Measurements from ENCODE around the gene C3AR1.

DNA sequence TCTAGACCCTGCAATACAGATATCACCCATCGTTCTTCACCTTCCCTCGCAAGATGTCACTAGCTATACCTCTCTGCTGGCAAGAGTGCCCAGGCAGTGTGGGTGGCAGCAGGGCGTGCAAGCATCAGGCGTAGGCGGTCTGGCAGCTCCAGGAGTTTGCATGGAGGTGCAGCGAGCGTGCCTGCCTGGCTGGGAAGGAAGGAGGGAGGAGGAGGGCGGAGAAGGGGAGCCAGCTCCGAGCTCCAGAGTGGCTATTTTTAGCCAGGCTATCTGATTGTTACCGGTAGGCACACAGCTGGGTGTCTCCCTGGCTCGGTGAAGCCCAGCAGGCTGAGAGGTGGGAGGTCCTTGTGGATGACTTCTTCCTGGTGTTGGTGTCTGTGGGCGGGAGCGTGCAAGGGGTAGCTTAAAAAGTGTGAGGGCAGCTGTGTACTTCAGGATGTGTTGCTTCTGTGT, 27.5 kb downstream of the C3AR1 start:
- TF ChIP-seq, protein P1, sequence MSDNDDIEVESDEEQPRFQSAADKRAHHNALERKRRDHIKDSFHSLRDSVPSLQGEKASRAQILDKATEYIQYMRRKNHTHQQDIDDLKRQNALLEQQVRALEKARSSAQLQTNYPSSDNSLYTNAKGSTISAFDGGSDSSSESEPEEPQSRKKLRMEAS (IDR thresholded peaks at IDR 0.05; ENCODE audit: insufficient read depth, insufficient read length), result no peak
- TF ChIP-seq, protein P2, sequence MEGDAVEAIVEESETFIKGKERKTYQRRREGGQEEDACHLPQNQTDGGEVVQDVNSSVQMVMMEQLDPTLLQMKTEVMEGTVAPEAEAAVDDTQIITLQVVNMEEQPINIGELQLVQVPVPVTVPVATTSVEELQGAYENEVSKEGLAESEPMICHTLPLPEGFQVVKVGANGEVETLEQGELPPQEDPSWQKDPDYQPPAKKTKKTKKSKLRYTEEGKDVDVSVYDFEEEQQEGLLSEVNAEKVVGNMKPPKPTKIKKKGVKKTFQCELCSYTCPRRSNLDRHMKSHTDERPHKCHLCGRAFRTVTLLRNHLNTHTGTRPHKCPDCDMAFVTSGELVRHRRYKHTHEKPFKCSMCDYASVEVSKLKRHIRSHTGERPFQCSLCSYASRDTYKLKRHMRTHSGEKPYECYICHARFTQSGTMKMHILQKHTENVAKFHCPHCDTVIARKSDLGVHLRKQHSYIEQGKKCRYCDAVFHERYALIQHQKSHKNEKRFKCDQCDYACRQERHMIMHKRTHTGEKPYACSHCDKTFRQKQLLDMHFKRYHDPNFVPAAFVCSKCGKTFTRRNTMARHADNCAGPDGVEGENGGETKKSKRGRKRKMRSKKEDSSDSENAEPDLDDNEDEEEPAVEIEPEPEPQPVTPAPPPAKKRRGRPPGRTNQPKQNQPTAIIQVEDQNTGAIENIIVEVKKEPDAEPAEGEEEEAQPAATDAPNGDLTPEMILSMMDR (IDR thresholded peaks at IDR 0.05; ENCODE audit: extremely low read depth in 1 of 2, insufficient read depth in 1 of 2, low read depth in 1 of 2, low read length in 2 of 2), result no peak
- no peak for TF ChIP-seq POLR2AphosphoS5 (IDR thresholded peaks at IDR 0.05; ENCODE audit: insufficient read depth, low read depth, low read length)

Measured in endothelial cell of umbilical vein (primary cell).